Measurements from ENCODE around the gene USP48.

DNA sequence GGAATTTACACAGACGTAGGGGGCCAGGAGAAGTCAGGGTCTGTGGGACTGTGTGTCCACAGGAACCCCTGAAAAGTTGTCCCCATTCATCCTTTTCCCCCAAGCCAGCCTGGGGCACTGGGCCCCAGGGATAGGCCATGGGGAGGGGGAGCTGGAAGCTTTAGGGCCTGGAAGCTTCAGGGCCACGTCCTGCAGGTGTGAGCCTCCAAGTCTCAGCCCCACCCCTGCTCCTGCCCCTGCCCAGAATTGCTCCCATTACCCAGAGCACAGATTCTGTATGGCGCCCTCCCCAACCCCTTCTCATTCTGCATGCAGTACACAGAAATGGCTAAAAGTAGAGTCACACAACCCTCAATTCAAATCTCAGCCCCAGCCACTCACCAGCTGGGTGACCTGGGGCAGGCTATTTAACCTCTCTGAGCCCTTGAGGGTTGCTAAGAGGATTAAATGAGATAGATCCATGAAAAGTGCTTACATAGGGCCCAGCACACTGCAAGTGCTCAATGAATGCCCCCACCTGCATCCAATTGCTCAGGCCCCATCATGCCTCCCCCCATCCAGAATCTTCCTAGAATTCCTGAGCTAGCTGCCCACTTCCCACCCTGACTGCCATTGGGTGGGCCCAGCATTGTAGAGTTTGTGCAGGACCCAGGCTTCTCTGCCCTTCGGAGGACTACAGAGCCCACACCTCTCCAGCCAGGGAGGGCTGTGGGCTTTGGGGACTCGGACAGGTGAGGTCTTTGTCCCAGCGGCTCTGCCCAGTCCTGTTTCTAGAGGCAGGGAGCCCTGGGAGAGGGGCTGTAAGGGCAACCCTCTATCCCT is 120.3 kb downstream of the USP48 start:
- TF ChIP-seq CTCF (IDR thresholded peaks at IDR 0.05 in 4 of 5, conservative IDR thresholded peaks at IDR 0.05 in 1 of 5) (no peak), POLR2A (IDR thresholded peaks at IDR 0.05) (no peak)

Data from gastrocnemius medialis (tissue), 4 donors.